Measurements from ENCODE around the gene ATIC.

The ATIC gene

DNA sequence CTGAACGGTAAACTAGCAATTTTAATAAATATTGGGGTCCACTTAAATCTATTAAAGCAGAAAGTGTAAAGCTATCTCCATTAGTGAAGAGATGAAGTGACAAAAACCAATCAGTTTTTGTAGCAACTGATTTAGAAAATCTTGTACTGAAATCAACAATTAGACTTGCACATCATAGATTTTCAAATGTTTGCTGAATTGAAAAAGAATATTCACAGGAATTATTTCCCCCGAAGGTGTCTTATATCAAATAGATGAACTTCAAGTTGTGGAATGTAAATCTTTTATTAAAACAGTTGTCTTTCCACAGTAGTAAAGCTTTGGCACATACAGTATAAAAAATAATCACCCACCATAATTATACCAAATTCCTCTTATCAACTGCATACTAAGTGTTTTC is 48.7 kb downstream of the ATIC start:
- Histone ChIP-seq H3K9ac (no peak overlapping the region), H2AFZ (no peak overlapping the region), H3K4me1 (no peaks in the 10 kb centered on the region), H3K27me3 (ENCODE audit: control insufficient read depth, insufficient read depth, low read length) (no peaks in the 10 kb centered on the region), H3K4me3 (ENCODE audit: low read depth, low read length) (no peak overlapping the region), H3K36me3 (ENCODE audit: control insufficient read depth, insufficient read depth, low read length) (no peaks in the 10 kb centered on the region), H3K4me2 (ENCODE audit: low read length) (no peak overlapping the region), H3K79me2 (no peaks in the 10 kb centered on the region), H3K27ac (no peak overlapping the region), H3K9me3 (ENCODE audit: control insufficient read depth, low read length) (no peaks in the 10 kb centered on the region)
- TF ChIP-seq, protein P1, sequence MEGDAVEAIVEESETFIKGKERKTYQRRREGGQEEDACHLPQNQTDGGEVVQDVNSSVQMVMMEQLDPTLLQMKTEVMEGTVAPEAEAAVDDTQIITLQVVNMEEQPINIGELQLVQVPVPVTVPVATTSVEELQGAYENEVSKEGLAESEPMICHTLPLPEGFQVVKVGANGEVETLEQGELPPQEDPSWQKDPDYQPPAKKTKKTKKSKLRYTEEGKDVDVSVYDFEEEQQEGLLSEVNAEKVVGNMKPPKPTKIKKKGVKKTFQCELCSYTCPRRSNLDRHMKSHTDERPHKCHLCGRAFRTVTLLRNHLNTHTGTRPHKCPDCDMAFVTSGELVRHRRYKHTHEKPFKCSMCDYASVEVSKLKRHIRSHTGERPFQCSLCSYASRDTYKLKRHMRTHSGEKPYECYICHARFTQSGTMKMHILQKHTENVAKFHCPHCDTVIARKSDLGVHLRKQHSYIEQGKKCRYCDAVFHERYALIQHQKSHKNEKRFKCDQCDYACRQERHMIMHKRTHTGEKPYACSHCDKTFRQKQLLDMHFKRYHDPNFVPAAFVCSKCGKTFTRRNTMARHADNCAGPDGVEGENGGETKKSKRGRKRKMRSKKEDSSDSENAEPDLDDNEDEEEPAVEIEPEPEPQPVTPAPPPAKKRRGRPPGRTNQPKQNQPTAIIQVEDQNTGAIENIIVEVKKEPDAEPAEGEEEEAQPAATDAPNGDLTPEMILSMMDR (IDR thresholded peaks at IDR 0.05): no peak

DNA sequence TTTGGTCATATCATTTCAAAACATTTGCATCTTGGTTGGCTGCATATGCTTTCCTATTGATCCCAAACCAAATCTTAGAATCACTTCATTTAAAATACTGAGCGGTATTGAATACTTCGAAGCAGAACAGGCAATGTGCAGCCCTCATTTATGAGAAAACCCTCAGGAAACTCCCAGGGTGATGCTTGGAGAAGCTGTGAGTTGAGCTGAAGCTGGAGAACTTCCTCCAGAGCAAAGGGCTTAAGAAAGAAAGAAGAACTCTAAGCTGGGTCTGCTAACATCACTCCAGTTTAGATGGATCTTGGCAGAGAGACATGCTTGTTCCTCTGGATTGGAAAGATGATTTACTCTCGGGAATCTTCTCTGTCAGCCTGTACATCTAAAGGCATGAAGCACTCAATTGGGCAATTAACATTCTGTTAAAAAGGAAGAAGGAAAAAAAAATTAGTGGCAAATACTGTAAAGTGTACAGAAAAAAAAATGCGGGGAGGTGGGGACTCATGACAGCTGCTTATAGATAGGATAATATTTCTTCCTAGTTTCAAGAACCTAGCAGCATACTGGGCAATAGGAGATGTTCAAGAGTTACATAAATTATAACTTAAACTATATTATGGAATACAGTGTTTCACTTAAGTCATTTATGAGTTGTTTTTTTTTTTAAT is 49.5 kb downstream of the ATIC start:
- Histone ChIP-seq H3K27me3 (ENCODE audit: control insufficient read depth, insufficient read depth, low read length) (no peaks in the 10 kb centered on the region), H3K79me2 (no peaks in the 10 kb centered on the region), H3K36me3 (ENCODE audit: control insufficient read depth, insufficient read depth, low read length) (no peaks in the 10 kb centered on the region)

GRCh38 chr2:215361876-215362561 is 50.2 kb downstream of the ATIC start:
- Histone ChIP-seq H3K27me3 (ENCODE audit: control insufficient read depth, insufficient read depth, low read length) (no peaks in the 10 kb centered on the region), H3K4me1 (no peaks in the 10 kb centered on the region), H3K79me2 (no peaks in the 10 kb centered on the region), H3K36me3 (ENCODE audit: control insufficient read depth, insufficient read depth, low read length) (no peaks in the 10 kb centered on the region), H3K4me3 (ENCODE audit: low read depth, low read length) (no peak overlapping the region), H3K4me2 (ENCODE audit: low read length) (no peak overlapping the region), H3K9me3 (ENCODE audit: control insufficient read depth, low read length) (no peaks in the 10 kb centered on the region), H3K9ac (no peak overlapping the region), H2AFZ (no peak overlapping the region), H3K27ac (no peak overlapping the region)
- TF ChIP-seq, protein P1 (IDR thresholded peaks at IDR 0.05): no peak

More for the DNA sequence above, 49.5 kb downstream of the ATIC start:
- Histone ChIP-seq H3K9ac (no peak overlapping the region), H3K4me3 (ENCODE audit: low read depth, low read length) (no peak overlapping the region), H3K4me1 (no peaks in the 10 kb centered on the region), H3K9me3 (ENCODE audit: control insufficient read depth, low read length) (no peaks in the 10 kb centered on the region), H3K27ac (no peak overlapping the region), H3K4me2 (ENCODE audit: low read length) (no peak overlapping the region), H2AFZ (no peak overlapping the region)
- TF ChIP-seq, protein P1 (IDR thresholded peaks at IDR 0.05): no peak

DNA sequence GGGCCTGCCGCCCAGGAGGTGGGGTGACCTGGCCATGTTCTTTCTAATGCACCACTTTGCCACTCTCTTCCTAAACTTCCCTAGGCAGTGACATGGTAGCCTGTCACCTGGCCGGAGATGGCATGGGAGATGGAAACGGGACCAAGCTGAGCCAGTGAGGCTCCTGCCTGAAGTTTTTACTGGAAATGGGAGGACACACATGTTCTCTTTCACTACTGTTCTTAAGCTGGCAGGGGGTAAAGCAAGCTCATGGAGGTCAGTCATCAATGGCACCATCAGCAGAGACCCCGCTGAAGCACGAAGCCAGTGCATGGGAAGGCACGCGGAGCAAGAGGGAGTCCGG is 50.7 kb downstream of the ATIC start:
- Histone ChIP-seq H3K27me3 (ENCODE audit: control insufficient read depth, insufficient read depth, low read length) (no peaks in the 10 kb centered on the region), H3K9me3 (ENCODE audit: control insufficient read depth, low read length) (no peaks in the 10 kb centered on the region), H3K9ac (no peak overlapping the region), H3K27ac (no peak overlapping the region), H3K36me3 (ENCODE audit: control insufficient read depth, insufficient read depth, low read length) (no peaks in the 10 kb centered on the region), H3K4me2 (ENCODE audit: low read length) (no peak overlapping the region), H3K4me3 (ENCODE audit: low read depth, low read length) (no peak overlapping the region), H3K4me1 (no peaks in the 10 kb centered on the region), H3K79me2 (no peaks in the 10 kb centered on the region), H2AFZ (no peak overlapping the region)
- TF ChIP-seq, protein P1 (IDR thresholded peaks at IDR 0.05): no peak

DNA sequence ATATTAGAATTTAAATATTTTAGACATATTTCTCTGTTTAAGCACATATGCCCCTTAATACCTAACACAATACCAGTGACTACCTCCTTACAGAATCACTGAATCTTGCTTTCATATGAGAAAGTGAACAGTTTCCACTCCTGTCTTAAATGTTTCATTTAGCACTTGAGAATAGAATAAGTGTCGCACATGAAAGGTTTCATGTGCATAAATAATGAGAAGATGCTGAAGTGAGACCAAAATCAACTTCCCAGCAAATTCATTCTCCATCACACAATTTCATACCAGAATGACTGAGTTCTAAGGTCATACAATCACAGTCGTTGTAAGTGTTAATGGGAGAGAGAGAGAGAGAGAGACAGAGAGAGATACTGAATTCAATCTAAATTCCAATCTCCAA is 51.2 kb downstream of the ATIC start:
- no peak overlapping the region for H3K4me2 ChIP-seq (ENCODE audit: low read length)
- no peaks in the 10 kb centered on the region for H3K4me1 ChIP-seq
- no peaks in the 10 kb centered on the region for H3K9me3 ChIP-seq (ENCODE audit: control insufficient read depth, low read length)
- no peak overlapping the region for H3K27ac ChIP-seq
- TF ChIP-seq, protein P1 (IDR thresholded peaks at IDR 0.05): no peak
- H3K36me3 ChIP-seq (ENCODE audit: control insufficient read depth, insufficient read depth, low read length): no peaks in the 10 kb centered on the region
- H3K27me3 ChIP-seq (ENCODE audit: control insufficient read depth, insufficient read depth, low read length): no peaks in the 10 kb centered on the region
- H2AFZ ChIP-seq: no peak overlapping the region
- H3K4me3 ChIP-seq (ENCODE audit: low read depth, low read length): no peak overlapping the region
- no peak overlapping the region for H3K9ac ChIP-seq
- no peaks in the 10 kb centered on the region for H3K79me2 ChIP-seq
